ENCODE data around the gene HSH2D.

The HSH2D gene

DNA sequence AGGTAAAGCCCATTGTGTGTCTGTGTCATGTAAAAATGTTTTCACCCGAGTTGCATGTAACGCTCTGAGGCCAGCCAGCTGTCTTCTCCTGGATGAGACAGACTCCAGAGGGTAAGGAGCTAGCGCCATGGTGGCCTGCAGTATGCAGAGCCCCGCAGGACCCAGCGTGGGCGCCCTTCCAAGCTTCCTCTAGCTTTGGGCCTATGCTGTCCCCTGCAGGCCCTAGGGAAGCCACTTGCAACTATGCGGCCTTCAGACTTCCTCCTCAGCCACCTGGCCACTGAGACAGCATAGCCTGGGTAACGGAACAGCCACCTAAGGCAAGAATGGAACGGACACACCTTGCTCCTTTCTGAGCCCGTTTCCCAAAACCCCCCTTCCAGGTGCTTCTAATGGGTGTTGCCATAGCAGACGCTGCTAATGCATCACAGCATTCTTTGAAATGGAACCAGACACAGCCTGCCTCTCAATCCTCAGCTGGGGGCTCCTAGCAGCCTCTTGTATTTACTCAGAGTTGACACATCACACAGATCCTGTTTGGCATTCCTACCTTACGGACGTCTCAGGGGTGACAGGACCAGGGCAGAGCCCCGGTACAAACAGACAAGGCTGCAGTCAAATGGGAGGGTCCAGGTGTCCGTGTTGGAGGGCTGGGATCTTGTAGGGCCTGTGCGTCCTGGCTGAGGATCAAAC lies 47.9 kb downstream of the HSH2D start:
- no peak overlapping the region for H3K27ac Mint-ChIP-seq
- H3K9me3 Mint-ChIP-seq = no peaks in the 10 kb centered on the region
- no peaks in the 10 kb centered on the region for H3K27me3 Mint-ChIP-seq
- H3K4me3 Mint-ChIP-seq = no peak overlapping the region
- peaks cover 9% of the 10 kb centered on the region for H3K36me3 Mint-ChIP-seq
- H3K4me1 Mint-ChIP-seq = peaks cover 19% of the 10 kb centered on the region

DNA sequence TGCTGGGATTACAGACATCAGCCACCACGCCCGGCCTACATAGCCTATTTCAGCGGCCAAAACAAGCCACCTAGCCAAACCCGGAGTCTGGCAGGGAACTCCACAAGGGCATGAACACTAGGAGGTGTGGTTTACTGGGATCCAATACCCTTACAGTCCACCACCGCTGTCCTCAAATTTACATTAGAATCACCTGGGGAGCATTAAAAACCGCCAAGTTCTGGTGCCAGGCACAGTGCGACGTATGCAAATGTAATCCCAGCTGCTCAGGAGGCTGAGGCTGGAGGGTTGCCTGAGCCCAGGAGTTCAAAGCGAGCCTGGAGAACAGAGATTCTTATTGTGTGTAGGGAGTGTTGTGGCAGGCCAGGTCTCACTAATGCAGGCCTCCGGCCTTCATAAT lies 50.0 kb downstream of the HSH2D start:
- Mint-ChIP-seq H3K27me3 (no peaks in the 10 kb centered on the region), H3K27ac (no peak overlapping the region), H3K36me3 (peaks cover 6% of the 10 kb centered on the region), H3K4me1 (peaks cover 14% of the 10 kb centered on the region), H3K4me3 (no peak overlapping the region), H3K9me3 (no peaks in the 10 kb centered on the region)

DNA sequence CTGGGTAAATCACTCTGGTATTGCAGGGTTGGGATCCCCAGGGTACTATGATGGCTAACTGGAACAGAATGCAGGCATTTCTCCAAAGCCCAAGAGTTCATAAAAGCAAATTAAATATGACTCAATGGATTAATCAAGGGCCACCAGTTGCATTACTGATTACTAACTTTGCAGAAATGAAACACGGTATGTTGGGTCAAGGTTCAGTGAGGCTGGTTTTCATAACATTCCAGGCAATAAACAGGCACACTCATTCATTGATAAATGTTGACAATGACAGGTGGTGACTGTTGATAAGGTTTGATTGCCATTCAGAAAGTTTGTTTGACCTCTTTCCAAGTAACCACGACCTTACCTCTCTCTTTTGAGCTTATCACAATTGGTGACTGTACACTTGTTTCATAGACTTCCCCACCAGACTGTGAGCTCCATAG lies 53.7 kb downstream of the HSH2D start:
- Mint-ChIP-seq H3K4me1 (peaks cover 39% of the 10 kb centered on the region), H3K36me3 (peaks cover 2% of the 10 kb centered on the region), H3K9me3 (no peaks in the 10 kb centered on the region), H3K27me3 (no peaks in the 10 kb centered on the region), H3K4me3 (peak overlapping the region; percentile 94), H3K27ac (peak overlapping the region; percentile 99)

DNA sequence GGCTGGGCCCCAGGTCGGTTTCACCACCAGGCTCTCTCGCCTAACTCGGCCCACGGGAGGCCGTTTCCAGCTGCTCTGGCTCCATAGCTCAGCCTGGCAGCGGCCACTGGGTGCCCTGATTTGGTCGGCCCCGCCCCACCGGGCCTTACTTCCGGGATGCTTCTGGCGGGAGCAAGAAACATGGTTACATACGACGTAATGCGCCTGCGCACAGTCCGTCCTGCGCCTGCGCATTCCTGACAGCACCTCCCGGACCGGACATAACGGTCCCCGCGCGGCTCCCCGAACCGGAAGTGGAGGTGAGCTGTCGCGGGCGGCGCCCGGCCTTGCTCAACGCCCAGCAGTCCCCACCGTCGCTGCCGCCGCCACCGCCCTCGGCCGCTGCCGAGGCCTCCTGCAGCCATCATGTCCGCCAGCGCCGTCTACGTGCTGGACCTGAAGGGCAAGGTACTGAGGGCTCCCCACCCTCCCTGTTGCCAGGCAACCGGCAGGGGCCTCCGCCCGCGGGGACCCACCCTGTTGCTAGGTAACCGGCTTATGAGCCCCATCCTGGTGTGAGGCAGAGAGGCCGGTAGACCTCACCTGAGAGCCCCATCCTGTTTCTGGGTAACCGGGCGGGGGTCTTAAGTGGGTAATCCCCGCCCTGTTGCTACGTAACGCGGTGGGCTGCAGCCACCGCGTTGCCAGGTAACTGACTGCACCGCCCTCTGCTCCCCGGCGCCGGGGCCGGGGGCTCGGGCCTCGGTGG lies 54.3 kb downstream of the HSH2D start, which contains the start of gene AP1M1:
TSS of gene AP1M1 (plus strand) at position 290 of the 748 bp plus-strand sequence. CDS start at position 406, 116 bp downstream.
- H3K4me3 Mint-ChIP-seq = peak within 1 kb of the TSS; percentile 94
- peak within 1 kb of the TSS; percentile 99 for H3K27ac Mint-ChIP-seq
- peaks cover 4% of the 10 kb centered on the region for H3K36me3 Mint-ChIP-seq
- no peaks in the 10 kb centered on the region for H3K9me3 Mint-ChIP-seq
- peaks cover 45% of the 10 kb centered on the region for H3K4me1 Mint-ChIP-seq
- no peaks in the 10 kb centered on the region for H3K27me3 Mint-ChIP-seq

DNA sequence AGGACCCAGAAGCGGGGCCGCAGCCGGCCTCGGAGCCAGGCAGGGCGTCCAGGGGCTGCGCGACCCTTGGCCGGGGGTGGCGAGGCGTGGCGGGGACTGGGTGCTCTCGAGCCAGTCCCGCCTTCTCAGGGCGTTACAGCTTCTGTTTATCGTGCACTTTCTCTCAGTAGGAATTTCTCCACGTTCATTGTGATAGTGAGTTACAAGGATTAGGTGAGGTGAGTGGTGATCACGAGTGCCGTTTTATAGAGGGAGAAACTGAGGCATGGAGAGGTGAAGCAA lies 54.8 kb downstream of the HSH2D start:
- peak overlapping the region; percentile 88 for H3K4me3 Mint-ChIP-seq
- peaks cover 46% of the 10 kb centered on the region for H3K4me1 Mint-ChIP-seq
- H3K27me3 Mint-ChIP-seq = no peaks in the 10 kb centered on the region
- peaks cover 4% of the 10 kb centered on the region for H3K36me3 Mint-ChIP-seq
- H3K9me3 Mint-ChIP-seq = no peaks in the 10 kb centered on the region
- peak overlapping the region; percentile 85 for H3K27ac Mint-ChIP-seq

DNA sequence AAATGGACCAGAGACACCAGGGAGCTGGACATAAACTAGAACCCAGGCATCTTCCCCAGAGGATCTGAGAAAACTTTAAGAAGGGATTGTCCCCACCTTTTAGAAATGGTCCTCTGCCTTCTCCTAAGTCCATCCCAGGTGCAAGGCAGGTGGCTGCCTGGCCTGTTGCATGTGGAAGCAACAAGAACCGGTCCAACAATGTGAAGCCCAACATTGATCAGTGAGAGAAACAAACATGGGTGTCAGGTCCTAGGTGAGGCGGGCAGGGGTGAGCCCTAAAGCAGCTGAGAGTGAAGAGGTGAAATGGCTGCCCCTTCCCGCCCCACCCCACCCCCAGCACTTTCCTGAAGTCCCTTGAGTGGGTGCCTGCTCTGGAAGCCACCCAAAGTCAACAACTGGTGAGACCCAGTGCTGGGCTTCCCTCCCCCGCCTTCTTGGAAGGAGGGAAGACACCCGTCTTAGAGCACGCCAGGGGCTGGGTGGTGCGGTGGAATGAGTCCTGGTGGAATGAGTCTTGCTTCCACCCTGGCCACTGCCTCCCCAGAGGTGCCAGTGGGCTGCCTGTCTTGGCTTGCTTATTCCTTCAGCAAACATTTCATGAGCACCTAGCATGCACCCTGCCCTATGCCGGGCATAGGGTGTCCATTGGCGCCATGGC lies 55.9 kb downstream of the HSH2D start:
- H3K4me1 Mint-ChIP-seq = peaks cover 46% of the 10 kb centered on the region
- H3K36me3 Mint-ChIP-seq = peaks cover 4% of the 10 kb centered on the region
- peak overlapping the region; percentile 59 for H3K27ac Mint-ChIP-seq
- H3K9me3 Mint-ChIP-seq = no peaks in the 10 kb centered on the region
- peak overlapping the region; percentile 88 for H3K4me3 Mint-ChIP-seq
- H3K27me3 Mint-ChIP-seq = no peaks in the 10 kb centered on the region

DNA sequence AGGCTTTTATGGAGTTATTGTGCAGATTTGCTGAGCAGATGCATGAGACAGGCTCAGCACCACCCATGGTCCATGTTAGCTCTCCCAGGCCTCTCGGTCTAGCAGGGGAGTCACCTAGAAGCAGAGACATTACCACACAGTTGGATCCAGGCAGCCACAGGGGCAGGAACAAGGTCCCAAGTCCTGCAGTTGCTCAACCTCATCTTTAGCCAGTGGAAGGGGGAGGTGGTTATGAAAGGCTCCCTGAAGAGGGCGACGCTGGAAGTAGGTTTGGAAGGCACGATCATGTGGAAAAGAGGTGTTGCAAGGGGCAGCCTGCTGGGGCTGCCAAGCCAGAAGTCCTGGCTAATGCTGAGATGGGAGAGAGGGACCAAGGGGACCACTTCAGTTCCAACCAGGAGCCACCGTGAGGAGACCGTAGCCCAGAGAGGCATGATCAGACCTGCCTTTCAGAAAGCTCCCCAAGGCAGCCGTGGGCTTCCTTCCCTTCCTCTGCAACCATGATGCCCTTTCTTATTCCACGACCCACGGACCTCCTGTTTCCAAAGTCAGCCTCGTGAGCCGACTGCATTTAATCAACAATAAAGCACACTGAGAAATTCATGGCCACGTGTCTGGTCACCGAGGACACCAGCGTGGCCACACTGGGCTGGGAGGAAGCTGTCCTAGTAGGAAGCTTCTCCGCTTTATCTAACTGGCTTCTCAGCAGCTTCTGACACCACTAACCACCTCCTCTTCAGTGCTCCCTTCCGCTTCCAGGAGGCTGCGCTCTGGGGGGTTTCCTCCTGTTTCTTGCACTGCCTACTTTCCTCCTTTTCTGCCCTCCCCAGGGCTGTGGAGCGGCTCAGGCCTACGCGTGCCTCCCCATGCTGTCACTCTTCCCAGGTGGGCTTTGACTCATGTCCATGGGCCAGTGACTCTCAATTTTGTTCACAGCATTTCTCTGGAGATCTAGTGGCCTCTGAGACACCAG lies 56.8 kb downstream of the HSH2D start:
- Mint-ChIP-seq H3K4me1 (peaks cover 46% of the 10 kb centered on the region), H3K4me3 (peak overlapping the region; percentile 38), H3K27ac (peak overlapping the region; percentile 71), H3K9me3 (no peaks in the 10 kb centered on the region), H3K36me3 (peaks cover 4% of the 10 kb centered on the region), H3K27me3 (no peaks in the 10 kb centered on the region)

DNA sequence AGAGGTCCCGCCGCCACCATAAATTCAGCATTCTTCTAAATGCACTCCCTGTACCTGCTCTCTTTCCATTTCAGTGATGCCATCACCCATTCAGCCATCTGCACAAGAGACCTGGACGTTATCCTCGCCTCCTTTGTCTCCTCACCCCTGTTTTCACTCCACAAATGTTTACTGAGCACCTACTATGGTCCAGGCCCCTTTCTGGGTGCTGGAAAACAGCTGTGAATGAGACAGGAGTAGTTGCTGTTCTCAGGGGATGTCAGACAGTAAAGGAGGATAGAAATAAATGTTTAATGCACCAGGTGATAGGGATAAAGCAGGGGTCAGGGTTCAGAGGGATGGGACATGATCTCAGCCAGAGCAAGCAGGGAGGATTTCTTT lies 57.5 kb downstream of the HSH2D start:
- Mint-ChIP-seq H3K4me1 (peaks cover 46% of the 10 kb centered on the region), H3K36me3 (peaks cover 4% of the 10 kb centered on the region), H3K9me3 (no peaks in the 10 kb centered on the region), H3K4me3 (peak overlapping the region; percentile 38), H3K27me3 (no peaks in the 10 kb centered on the region), H3K27ac (peak overlapping the region; percentile 79)

DNA sequence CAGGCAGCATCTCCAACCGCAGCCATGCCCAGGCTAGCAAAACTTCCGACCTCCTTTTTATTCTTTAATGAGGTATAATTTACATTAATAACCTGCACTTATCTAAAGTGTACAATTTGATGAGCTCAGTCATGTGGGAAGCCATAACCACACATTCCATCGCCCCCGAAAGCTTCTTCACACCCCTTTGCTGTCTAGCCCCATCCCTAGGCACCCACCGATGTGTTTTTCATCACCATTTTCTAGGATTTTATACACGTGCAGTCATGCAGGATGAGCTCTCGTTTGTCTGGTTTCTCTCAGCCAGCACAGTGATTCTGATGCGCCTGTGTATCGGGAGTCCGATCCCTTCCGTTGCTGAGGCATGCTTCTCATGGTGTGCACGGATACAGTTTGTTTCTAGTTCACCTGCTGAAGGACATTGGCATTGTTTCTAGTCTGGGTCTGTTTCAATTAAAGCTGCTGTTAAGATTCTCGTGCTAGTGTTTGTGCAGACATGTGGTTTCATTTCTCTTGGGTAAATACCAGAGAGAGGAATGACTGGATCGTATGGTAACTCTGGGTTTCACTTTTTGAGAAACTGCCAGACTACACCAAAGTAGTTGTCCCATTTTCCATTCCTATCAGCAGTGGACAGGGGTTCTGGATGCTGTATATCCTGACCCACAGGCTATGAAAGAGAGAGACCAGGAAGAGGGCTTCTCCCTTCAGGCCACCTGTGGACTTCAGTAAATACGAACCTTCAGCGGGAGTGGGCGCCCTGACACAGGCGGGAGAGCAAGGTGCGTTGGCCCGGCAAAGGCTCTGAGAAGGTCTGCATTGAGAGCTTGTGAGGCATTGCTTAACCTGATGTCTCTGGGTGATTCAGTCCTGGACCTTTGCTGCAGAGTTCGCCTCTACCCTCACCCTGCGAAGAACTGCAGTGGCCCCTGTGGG lies 59.1 kb downstream of the HSH2D start:
- Mint-ChIP-seq H3K4me1 (peaks cover 51% of the 10 kb centered on the region), H3K36me3 (peaks cover 4% of the 10 kb centered on the region), H3K4me3 (no peak overlapping the region), H3K27me3 (no peaks in the 10 kb centered on the region), H3K9me3 (no peaks in the 10 kb centered on the region), H3K27ac (no peak overlapping the region)

DNA sequence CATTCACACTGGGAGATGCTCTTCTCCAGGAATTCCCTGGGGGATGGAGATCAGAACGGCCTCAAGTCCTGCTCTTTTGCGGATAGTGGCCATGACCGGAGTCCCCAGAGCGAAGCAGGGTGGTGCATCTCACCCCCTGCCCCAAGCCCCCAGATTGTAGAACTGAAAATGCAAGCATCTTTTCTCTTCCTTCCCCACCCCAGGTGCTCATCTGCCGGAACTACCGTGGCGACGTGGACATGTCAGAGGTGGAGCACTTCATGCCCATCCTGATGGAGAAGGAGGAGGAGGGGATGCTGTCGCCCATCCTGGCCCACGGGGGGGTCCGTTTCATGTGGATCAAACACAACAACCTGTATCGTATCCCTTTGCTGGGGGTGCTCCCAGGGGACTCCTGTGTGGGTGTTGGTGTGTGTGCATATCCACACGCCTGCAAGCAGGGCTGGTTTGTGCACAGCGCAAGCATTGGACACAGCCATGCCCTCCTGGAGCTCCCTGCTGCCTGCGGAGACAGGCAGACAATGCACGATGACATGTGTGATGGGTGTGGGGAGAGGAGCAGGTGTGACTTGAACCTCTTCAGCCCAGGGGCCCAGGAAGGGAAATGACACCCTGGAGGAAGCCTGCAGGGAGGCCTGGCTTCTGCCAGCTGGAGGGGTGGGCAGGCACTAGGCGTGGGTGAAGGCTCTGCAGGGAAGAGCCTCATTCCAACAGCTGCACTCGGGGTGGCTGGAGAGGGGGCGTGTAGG lies 59.9 kb downstream of the HSH2D start:
- peaks cover 6% of the 10 kb centered on the region for H3K36me3 Mint-ChIP-seq
- H3K4me3 Mint-ChIP-seq = no peak overlapping the region
- H3K27ac Mint-ChIP-seq = peak overlapping the region; percentile 55
- no peaks in the 10 kb centered on the region for H3K27me3 Mint-ChIP-seq
- H3K9me3 Mint-ChIP-seq = no peaks in the 10 kb centered on the region
- H3K4me1 Mint-ChIP-seq = peaks cover 58% of the 10 kb centered on the region

DNA sequence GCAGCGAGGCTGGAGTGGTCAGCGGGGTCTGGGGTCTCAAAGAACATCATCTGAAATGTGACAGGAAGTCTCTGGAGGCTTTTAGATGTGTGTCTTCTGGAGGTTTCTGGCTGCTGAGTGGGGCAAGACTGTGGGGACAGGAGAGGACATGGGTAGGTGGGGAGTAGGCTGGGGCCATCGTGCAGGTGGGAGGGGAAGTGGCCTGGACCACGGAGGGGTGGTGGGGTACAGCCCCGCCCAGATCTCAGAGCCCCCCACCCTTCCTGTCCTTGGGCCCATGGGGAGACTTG lies 60.5 kb downstream of the HSH2D start:
- peaks cover 61% of the 10 kb centered on the region for H3K4me1 Mint-ChIP-seq
- H3K9me3 Mint-ChIP-seq = no peaks in the 10 kb centered on the region
- H3K36me3 Mint-ChIP-seq = peaks cover 6% of the 10 kb centered on the region
- no peak overlapping the region for H3K4me3 Mint-ChIP-seq
- no peaks in the 10 kb centered on the region for H3K27me3 Mint-ChIP-seq
- peak overlapping the region; percentile 55 for H3K27ac Mint-ChIP-seq

DNA sequence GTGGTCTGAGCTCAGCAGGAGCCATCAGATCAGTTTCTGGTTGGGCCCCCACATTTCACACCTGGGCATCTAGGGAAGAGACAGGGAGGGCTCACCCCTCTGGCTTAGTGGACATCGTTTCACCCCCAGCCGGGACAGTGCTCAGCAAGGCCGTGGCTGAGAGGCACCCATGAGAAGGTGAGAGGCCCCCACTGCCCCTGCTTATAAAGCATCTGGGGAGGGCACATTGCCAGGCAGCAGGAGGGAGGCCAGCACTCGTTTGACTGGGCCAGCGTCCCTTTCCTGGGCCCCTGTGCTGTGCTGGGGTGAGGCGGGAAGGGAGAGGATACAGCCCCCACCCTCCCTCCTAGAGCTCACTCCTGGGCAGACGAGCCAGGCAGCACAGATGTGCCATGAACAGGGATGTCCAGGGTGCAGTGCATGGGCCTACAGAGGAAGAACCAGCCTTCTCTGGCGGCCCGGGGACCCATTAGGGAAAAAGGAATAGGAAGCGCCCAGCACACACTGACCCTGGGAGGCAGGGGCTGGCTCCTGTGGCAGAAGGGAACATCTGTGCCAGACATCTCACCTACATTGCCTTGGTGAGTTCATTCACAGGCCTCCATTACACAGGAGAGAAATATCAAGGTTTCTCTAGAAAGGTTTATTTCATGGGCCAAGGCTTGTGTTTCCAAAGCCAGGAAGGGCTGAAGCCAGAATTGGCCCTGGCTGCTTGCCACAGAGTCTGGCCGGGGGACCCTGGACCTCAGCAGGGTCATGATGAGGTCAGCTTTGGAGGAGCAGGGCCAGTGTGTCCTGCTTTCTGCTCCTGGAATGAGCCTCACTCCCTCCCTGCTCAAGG lies 61.9 kb downstream of the HSH2D start:
- Mint-ChIP-seq H3K9me3 (no peaks in the 10 kb centered on the region), H3K27ac (no peak overlapping the region), H3K27me3 (no peaks in the 10 kb centered on the region), H3K36me3 (peaks cover 6% of the 10 kb centered on the region), H3K4me1 (peaks cover 57% of the 10 kb centered on the region), H3K4me3 (no peak overlapping the region)

DNA sequence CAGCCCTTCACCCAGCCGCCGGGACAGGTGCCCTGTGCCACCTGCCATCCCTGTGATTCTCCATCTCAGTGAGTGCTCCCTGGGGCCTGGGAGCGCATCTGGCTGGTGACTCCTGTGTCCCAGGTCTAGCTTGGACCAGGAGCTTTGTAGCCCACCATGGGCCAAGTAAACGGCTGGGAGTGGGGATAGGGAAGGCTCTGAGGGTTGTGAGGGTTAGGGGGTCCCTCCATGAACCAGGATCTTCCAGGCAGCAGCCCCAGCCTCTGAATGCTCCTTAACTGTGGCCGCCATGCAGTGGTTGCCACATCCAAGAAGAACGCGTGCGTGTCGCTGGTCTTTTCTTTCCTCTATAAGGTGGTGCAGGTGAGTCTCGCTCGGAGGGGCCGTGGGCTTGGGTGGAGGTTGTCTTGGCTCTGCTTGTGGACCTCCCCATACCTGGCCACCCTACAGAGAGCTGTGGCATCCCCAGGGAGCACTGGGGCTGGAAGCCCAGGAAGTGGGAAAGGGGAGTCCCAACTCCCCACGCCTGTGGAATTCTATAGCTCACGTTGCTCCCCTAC lies 62.6 kb downstream of the HSH2D start:
- Mint-ChIP-seq H3K27ac (no peak overlapping the region), H3K4me1 (peaks cover 56% of the 10 kb centered on the region), H3K36me3 (peaks cover 6% of the 10 kb centered on the region), H3K27me3 (no peaks in the 10 kb centered on the region), H3K4me3 (no peak overlapping the region), H3K9me3 (no peaks in the 10 kb centered on the region)

Data from activated naive CD4-positive, alpha-beta T cell treated with anti-CD3 and anti-CD28 coated beads, Interleukin-2, amount 50 U/mL, for 24 hours (primary cell).